Hepatocyte (in vitro differentiated cells): ENCODE results near the gene HKDC1. TPM values are rescaled to one million over a fixed set of nuclear protein-coding genes. Genes with fewer than 3 reads are reported as not detected.

ENCODE experiments used
- DNase-seq: peaks from one replicate; pipeline ENCODE4 v3.0.0-alpha.2; 2016; ENCODE audit warnings: low spot score
- H2AFZ ChIP-seq: fragments of 200-600 bp; sonication (generic); 2 replicates; pipeline ENCODE4 v1.6.0; 2016; ENCODE audit warnings: antibody characterized with exemption, mild to moderate bottlenecking
- H3K27ac ChIP-seq: fragments of 200-600 bp; sonication (generic); 2 replicates; pipeline ENCODE4 v1.5.1; 2016; ENCODE audit warnings: mild to moderate bottlenecking
- H3K27me3 ChIP-seq: fragments of 200-600 bp; sonication (generic); 2 replicates; pipeline ENCODE4 v1.6.1; 2016
- H3K36me3 ChIP-seq: fragments of 200-600 bp; sonication (generic); replicated peaks from 2 replicates; pipeline ENCODE4 v1.5.1; 2016; ENCODE audit warnings: low read depth; ENCODE audit not compliant: insufficient read depth
- H3K4me1 ChIP-seq: fragments of 200-600 bp; sonication (generic); 2 replicates; pipeline ENCODE4 v1.5.1; 2016; ENCODE audit warnings: mild to moderate bottlenecking, moderate library complexity; ENCODE audit not compliant: insufficient read depth
- H3K4me2 ChIP-seq: fragments of 200-600 bp; sonication (generic); 2 replicates; pipeline ENCODE4 v1.6.0; 2016
- H3K4me3 ChIP-seq: fragments of 200-600 bp; sonication (generic); 2 replicates; pipeline ENCODE4 v1.5.1; 2016; ENCODE audit warnings: mild to moderate bottlenecking
- H3K79me2 ChIP-seq: fragments of 200-600 bp; sonication (generic); 2 replicates; pipeline ENCODE4 v1.6.0; 2017; ENCODE audit warnings: mild to moderate bottlenecking
- H3K9me2 ChIP-seq: fragments of 200-600 bp; sonication (generic); replicated peaks from 2 replicates; pipeline ENCODE4 v1.6.0; 2017; ENCODE audit warnings: mild to moderate bottlenecking; ENCODE audit not compliant: insufficient read depth
- H3K9me3 ChIP-seq: fragments of 200-600 bp; sonication (generic); 2 replicates; pipeline ENCODE4 v1.5.1; 2016; ENCODE audit warnings: low read depth, mild to moderate bottlenecking
- H4K20me1 ChIP-seq: fragments of 200-600 bp; sonication (generic); 2 replicates; pipeline ENCODE4 v1.6.0; 2016; ENCODE audit warnings: mild to moderate bottlenecking; ENCODE audit not compliant: insufficient read depth, poor library complexity, severe bottlenecking
- EZH2 ChIP-seq: fragments of 200-600 bp; sonication (generic); IDR thresholded peaks from 2 replicates; pipeline ENCODE4 v1.6.1; 2016; ENCODE audit warnings: antibody characterized with exemption, mild to moderate bottlenecking, borderline replicate concordance
- EZH2phosphoT487 ChIP-seq: fragments of 200-600 bp; sonication (generic); IDR thresholded peaks from one replicate; pipeline ENCODE4 v1.6.1; 2018; ENCODE audit warnings: antibody characterized with exemption, mild to moderate bottlenecking, low read depth, moderate library complexity; ENCODE audit not compliant: unreplicated experiment, severe bottlenecking
- WGBS: methylation state at CpG from one replicate; pipeline ENCODE4 v1.1.6; 2016; ENCODE audit warnings: low lambda C conversion rate; ENCODE audit errors: missing lambda C conversion rate; 5-methylcytosine and 5-hydroxymethylcytosine counted together
- polyA plus RNA-seq: library from polyadenylated mRNA; unstranded; fragments of >200 nt; fragmentation: Nextera tagmentation; extraction: Ambion mirVana; gene quantifications from 2 replicates; pipeline ENCODE4 v1.2.1, GENCODE V29; 2016
- total RNA-seq: library from RNA; depleted of rRNA; stranded (reverse); fragments of >200 nt; gene quantifications from 2 replicates; pipeline ENCODE4 v1.2.3, GENCODE V29; 2014
- TF ChIP-seq, protein P1 (sequence below): fragments of 200-600 bp; sonication (generic); IDR thresholded peaks from 2 replicates; pipeline ENCODE4 v1.5.1; 2016; ENCODE audit warnings: antibody characterized with exemption, mild to moderate bottlenecking; ENCODE audit not compliant: poor library complexity

The HKDC1 gene
- total and polyA plus RNA-seq, 2 experiments from 2014 or later, result 23.6 to 27.9 TPM

DNA sequence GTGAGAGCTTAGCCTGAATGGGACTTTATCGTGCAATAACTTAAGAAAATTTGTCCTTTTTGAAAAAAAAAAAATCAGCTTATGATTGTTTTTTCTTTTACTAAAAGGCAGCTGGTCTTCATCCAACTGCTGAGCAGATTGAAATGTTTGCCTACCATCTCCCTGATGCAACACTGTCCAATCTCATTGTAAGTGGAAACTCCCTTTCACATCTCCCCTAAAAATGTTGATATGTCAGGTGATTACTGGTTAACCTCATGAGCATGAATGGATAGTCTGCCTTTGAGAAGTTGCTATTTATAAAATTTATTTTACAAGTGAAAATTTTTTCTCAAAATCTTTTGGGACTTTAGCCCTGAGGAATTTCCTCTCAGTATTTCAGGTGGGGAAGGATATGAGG, 17.8 kb upstream of the HKDC1 start:
- Histone ChIP-seq H3K79me2 (no peaks in the 10 kb centered on the region), H3K27ac (no peak overlapping the region), H3K4me3 (no peak overlapping the region), H3K36me3 (no peaks in the 10 kb centered on the region), H4K20me1 (no peaks in the 10 kb centered on the region), H3K4me1 (no peaks in the 10 kb centered on the region), H3K9me3 (no peaks in the 10 kb centered on the region), H3K27me3 (no peaks in the 10 kb centered on the region), H2AFZ (no peak overlapping the region), H3K4me2 (no peak overlapping the region), H3K9me2 (no peaks in the 10 kb centered on the region)
- DNase-seq, result no peak
- WGBS, result 100% methylated on average over 1 of the region's 1 CpG
- TF ChIP-seq, protein P1, sequence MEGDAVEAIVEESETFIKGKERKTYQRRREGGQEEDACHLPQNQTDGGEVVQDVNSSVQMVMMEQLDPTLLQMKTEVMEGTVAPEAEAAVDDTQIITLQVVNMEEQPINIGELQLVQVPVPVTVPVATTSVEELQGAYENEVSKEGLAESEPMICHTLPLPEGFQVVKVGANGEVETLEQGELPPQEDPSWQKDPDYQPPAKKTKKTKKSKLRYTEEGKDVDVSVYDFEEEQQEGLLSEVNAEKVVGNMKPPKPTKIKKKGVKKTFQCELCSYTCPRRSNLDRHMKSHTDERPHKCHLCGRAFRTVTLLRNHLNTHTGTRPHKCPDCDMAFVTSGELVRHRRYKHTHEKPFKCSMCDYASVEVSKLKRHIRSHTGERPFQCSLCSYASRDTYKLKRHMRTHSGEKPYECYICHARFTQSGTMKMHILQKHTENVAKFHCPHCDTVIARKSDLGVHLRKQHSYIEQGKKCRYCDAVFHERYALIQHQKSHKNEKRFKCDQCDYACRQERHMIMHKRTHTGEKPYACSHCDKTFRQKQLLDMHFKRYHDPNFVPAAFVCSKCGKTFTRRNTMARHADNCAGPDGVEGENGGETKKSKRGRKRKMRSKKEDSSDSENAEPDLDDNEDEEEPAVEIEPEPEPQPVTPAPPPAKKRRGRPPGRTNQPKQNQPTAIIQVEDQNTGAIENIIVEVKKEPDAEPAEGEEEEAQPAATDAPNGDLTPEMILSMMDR, result no peak
- TF ChIP-seq EZH2phosphoT487 (no peak), EZH2 (no peak)

DNA sequence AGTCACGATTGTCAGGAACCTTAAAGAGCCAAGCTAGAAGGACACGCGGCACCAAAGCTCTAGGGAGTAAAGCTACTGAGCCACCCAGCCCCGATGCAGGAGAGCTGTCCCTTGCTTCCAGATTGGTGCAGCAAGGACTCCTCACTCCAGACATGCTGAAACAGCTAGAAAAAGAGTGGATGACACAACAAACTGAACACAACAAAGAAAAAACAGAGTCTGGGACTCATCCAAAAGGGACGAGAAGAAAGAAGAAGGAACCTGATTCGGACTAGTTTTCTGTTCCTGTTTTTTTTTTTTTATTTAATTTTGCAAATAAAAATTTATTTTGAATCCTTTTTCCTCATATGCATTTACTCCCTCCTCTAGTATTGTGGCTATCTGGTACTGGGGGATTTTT, 11.4 kb upstream of the HKDC1 start:
- H3K4me2 ChIP-seq, result no peak overlapping the region
- H3K9me2 ChIP-seq, result no peaks in the 10 kb centered on the region
- no peak overlapping the region for H3K27ac ChIP-seq
- no peak overlapping the region for H3K4me3 ChIP-seq
- H3K27me3 ChIP-seq, result no peaks in the 10 kb centered on the region
- H3K36me3 ChIP-seq, result no peaks in the 10 kb centered on the region
- no peak for DNase-seq
- H3K9me3 ChIP-seq, result no peaks in the 10 kb centered on the region
- H3K79me2 ChIP-seq, result no peaks in the 10 kb centered on the region
- no peak for TF ChIP-seq EZH2
- no peak for TF ChIP-seq EZH2phosphoT487
- TF ChIP-seq, protein P1, result no peak
- no peaks in the 10 kb centered on the region for H4K20me1 ChIP-seq
- 97% methylated on average over 6 of the region's 6 CpGs for WGBS
- no peaks in the 10 kb centered on the region for H3K4me1 ChIP-seq
- no peak overlapping the region for H2AFZ ChIP-seq

DNA sequence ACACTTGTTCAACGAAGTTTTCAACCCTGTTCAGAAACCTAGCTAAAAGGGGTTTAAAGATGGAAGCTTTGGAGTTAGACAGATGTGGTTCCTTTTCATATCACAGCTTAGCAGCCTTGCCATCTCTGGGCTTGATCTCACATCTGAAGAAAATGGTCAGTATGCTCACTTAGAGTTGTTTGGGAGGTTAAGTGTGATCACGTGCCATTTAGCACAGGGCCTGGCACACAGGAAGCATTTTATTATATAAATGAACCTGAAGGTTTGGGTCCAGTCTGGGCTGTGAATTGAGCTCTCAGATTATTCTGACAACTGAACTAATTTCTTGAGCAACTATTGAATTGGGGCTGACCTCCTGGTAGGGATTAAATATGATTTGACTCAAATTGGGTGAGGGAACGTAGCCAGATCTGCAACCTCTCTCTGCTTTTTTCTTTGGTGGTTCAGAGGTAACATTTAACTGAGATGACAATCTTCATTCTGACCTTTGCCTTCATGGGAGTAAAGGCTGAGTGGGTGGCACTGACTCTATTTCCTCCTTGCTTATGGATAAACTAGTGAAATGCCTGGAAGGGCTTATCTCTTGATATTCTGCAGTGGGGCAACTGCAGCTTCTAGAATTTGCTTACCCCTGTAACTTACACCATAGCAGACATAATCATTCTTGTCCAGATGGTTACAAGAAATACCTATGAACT, 10.2 kb upstream of the HKDC1 start:
- no peaks in the 10 kb centered on the region for H3K9me3 ChIP-seq
- H3K9me2 ChIP-seq, result no peaks in the 10 kb centered on the region
- no peaks in the 10 kb centered on the region for H3K36me3 ChIP-seq
- no peak overlapping the region for H3K4me3 ChIP-seq
- DNase-seq, result no peak
- H3K4me1 ChIP-seq, result no peaks in the 10 kb centered on the region
- WGBS, result 79% methylated on average over 3 of the region's 3 CpGs
- H3K4me2 ChIP-seq, result no peak overlapping the region
- no peaks in the 10 kb centered on the region for H3K79me2 ChIP-seq
- TF ChIP-seq, protein P1, result no peak
- TF ChIP-seq EZH2, result no peak
- TF ChIP-seq EZH2phosphoT487, result no peak
- no peak overlapping the region for H3K27ac ChIP-seq
- no peaks in the 10 kb centered on the region for H3K27me3 ChIP-seq
- no peak overlapping the region for H2AFZ ChIP-seq
- no peaks in the 10 kb centered on the region for H4K20me1 ChIP-seq
